HepG2 (cell line): ENCODE measurements around the gene OGFR. TPM values are rescaled to one million over a fixed set of nuclear protein-coding genes. Genes with fewer than 3 reads are reported as not detected.

Experiments
- EHMT2 ChIP-seq: fragments of 200-600 bp; sonication (generic); IDR thresholded peaks from 2 replicates; pipeline ENCODE4 v1.7.0; 2017; ENCODE audit warnings: antibody characterized with exemption, low read depth, low read length, borderline replicate concordance
- FOXP1 ChIP-seq, 2 experiments: fragments of 450-650 bp in 1 of 2; IDR thresholded peaks; 2 replicates each; pipeline ENCODE4 v1.6.1; 2017 to 2018; ENCODE audit warnings: antibody characterized with exemption in 1 of 2
- IKZF5 ChIP-seq: IDR thresholded peaks from 2 replicates; pipeline ENCODE4 v1.6.1; 2018; ENCODE audit warnings: missing genetic modification reagents, mild to moderate bottlenecking, missing compliant biosample characterization
- LRRFIP1 ChIP-seq: sonication (generic); formaldehyde crosslinking; conservative IDR thresholded peaks from 2 replicates; pipeline ENCODE4 v1.4.0; 2020; ENCODE audit warnings: missing genetic modification reagents
- MATR3 ChIP-seq: sonication (generic); formaldehyde crosslinking; IDR thresholded peaks from 2 replicates; pipeline ENCODE4 v1.4.0; 2020; ENCODE audit warnings: missing genetic modification reagents
- MXD1 ChIP-seq: sonication (generic); formaldehyde crosslinking; IDR thresholded peaks from 2 replicates; pipeline ENCODE4 v1.4.0; 2020; ENCODE audit warnings: mild to moderate bottlenecking, missing genetic modification reagents
- NCOR1 ChIP-seq: fragments of 200-600 bp; sonication (generic); IDR thresholded peaks from 2 replicates; pipeline ENCODE4 v1.7.0; 2017; ENCODE audit warnings: antibody characterized with exemption, low read length, borderline replicate concordance
- NFYB ChIP-seq: sonication (generic); formaldehyde crosslinking; IDR thresholded peaks from 2 replicates; pipeline ENCODE4 v1.4.0; 2020; ENCODE audit warnings: missing genetic modification reagents
- NR2F6 ChIP-seq, 2 experiments: IDR thresholded peaks; 2 replicates each; pipeline ENCODE4 v1.6.1; 2016; ENCODE audit warnings: antibody characterized with exemption in 1 of 2, mild to moderate bottlenecking in 1 of 2
- RBAK ChIP-seq: sonication (generic); formaldehyde crosslinking; IDR thresholded peaks from 2 replicates; pipeline ENCODE4 v1.5.1; 2020; ENCODE audit warnings: mild to moderate bottlenecking, missing genetic modification reagents
- SIN3B ChIP-seq: fragments of 150-350 bp; IDR thresholded peaks from 2 replicates; pipeline ENCODE4 v1.6.1; 2014; ENCODE audit warnings: low read length
- SIX4 ChIP-seq: sonication (generic); formaldehyde crosslinking; IDR thresholded peaks from 2 replicates; pipeline ENCODE4 v1.4.0; 2020; ENCODE audit warnings: missing genetic modification reagents
- SNAPC2 ChIP-seq: sonication (generic); formaldehyde crosslinking; IDR thresholded peaks from 2 replicates; pipeline ENCODE4 v1.8.1; 2022; ENCODE audit warnings: mild to moderate bottlenecking, missing genetic modification reagents
- ZNF124 ChIP-seq: sonication (generic); formaldehyde crosslinking; IDR thresholded peaks from 2 replicates; pipeline ENCODE4 v1.4.0; 2020; ENCODE audit warnings: missing genetic modification reagents
- ZNF234 ChIP-seq: sonication (generic); formaldehyde crosslinking; conservative IDR thresholded peaks from 2 replicates; pipeline ENCODE4 v1.5.1; 2020; ENCODE audit warnings: mild to moderate bottlenecking, missing genetic modification reagents
- ZNF460 ChIP-seq: sonication (generic); formaldehyde crosslinking; IDR thresholded peaks from 2 replicates; pipeline ENCODE4 v1.5.1; 2020; ENCODE audit warnings: missing genetic modification reagents, mild to moderate bottlenecking, borderline replicate concordance
- ZNF572 ChIP-seq: sonication (generic); formaldehyde crosslinking; IDR thresholded peaks from 2 replicates; pipeline ENCODE4 v1.5.1; 2020; ENCODE audit warnings: mild to moderate bottlenecking, missing genetic modification reagents
- ZNF780A ChIP-seq: sonication (generic); formaldehyde crosslinking; IDR thresholded peaks from 2 replicates; pipeline ENCODE4 v1.8.0; 2022; ENCODE audit warnings: mild to moderate bottlenecking, missing genetic modification reagents, moderate library complexity
- polyA plus RNA-seq, 8 experiments: library from polyadenylated mRNA; depleted of rRNA in 3 of 8; stranded (reverse) in 7 of 8; unstranded in 1 of 8; fragments of >200 nt; fragmentation: Illumina TruSeq in 4 of 8; extraction: Trizol in 4 of 8; gene quantifications; 2 replicates each; pipeline versions ENCODE4 v1.2.1 to v1.2.3, GENCODE V29; 2011 to 2016; ENCODE audit warnings: low read depth in 4 of 8, missing spikeins in 1 of 8, mixed read lengths in 1 of 8; ENCODE audit not compliant: insufficient read depth in 1 of 8
- total RNA-seq, 5 experiments: library from RNA; depleted of rRNA; stranded (reverse); fragments of >200 nt; fragmentation: Illumina TruSeq; extraction: Trizol; gene quantifications; 2 replicates each; pipeline ENCODE4 v1.2.3, GENCODE V29; 2016; ENCODE audit warnings: low read depth in 1 of 5
- TF ChIP-seq, protein P1 (sequence below): sonication (generic); formaldehyde crosslinking; IDR thresholded peaks from 2 replicates; pipeline ENCODE4 v1.5.0; 2020; ENCODE audit warnings: missing genetic modification reagents
- TF ChIP-seq, protein P2 (sequence below): IDR thresholded peaks from 2 replicates; pipeline ENCODE4 v1.6.1; 2016; ENCODE audit warnings: low read depth, borderline replicate concordance
- TF ChIP-seq, protein P3 (sequence below): sonication (generic); formaldehyde crosslinking; IDR thresholded peaks from 2 replicates; pipeline ENCODE4 v1.4.0; 2020; ENCODE audit warnings: missing genetic modification reagents
- TF ChIP-seq, protein P4 (sequence below): sonication (generic); formaldehyde crosslinking; IDR thresholded peaks from 2 replicates; pipeline ENCODE4 v1.5.0; 2020; ENCODE audit warnings: missing genetic modification reagents

Gene OGFR
- total and polyA plus RNA-seq, 2 of the 13 experiments (the other 11 are each of a cell fraction or from before 2014, with no cell fraction given), result 47.7 to 81.8 TPM

GRCh38 chr20:62815066-62815991 is 10.7 kb downstream of the OGFR start (continued):
- TF ChIP-seq, protein P1, sequence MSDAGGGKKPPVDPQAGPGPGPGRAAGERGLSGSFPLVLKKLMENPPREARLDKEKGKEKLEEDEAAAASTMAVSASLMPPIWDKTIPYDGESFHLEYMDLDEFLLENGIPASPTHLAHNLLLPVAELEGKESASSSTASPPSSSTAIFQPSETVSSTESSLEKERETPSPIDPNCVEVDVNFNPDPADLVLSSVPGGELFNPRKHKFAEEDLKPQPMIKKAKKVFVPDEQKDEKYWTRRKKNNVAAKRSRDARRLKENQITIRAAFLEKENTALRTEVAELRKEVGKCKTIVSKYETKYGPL, result no peak
- TF ChIP-seq, protein P2, sequence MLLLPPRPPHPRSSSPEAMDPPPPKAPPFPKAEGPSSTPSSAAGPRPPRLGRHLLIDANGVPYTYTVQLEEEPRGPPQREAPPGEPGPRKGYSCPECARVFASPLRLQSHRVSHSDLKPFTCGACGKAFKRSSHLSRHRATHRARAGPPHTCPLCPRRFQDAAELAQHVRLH (CRISPR knock-in tag), result peak; percentile 89
- TF ChIP-seq, protein P3, sequence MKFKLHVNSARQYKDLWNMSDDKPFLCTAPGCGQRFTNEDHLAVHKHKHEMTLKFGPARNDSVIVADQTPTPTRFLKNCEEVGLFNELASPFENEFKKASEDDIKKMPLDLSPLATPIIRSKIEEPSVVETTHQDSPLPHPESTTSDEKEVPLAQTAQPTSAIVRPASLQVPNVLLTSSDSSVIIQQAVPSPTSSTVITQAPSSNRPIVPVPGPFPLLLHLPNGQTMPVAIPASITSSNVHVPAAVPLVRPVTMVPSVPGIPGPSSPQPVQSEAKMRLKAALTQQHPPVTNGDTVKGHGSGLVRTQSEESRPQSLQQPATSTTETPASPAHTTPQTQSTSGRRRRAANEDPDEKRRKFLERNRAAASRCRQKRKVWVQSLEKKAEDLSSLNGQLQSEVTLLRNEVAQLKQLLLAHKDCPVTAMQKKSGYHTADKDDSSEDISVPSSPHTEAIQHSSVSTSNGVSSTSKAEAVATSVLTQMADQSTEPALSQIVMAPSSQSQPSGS (CRISPR knock-in tag), result no peak
- TF ChIP-seq SNAPC2 (no peak), SIX4 (no peak), ZNF124 (CRISPR knock-in tag) (no peak), FOXP1 (IDR thresholded peaks at IDR 0.05) (no peak), FOXP1 (CRISPR knock-in tag; IDR thresholded peaks at IDR 0.05) (no peak), IKZF5 (CRISPR knock-in tag) (no peak; the same call in 1 of the 2 replicates), ZNF460 (CRISPR knock-in tag) (peak; percentile 90; the same call in 1 of the 2 replicates), MXD1 (CRISPR knock-in tag) (no peak; the same call in 1 of the 2 replicates), EHMT2 (no peak), NCOR1 (no peak), ZNF572 (CRISPR knock-in tag) (0 out of 2 replicates have a peak, but pooled peaks have one; percentile 38), ZNF234 (CRISPR knock-in tag) (no peak), NFYB (CRISPR knock-in tag) (no peak), LRRFIP1 (CRISPR knock-in tag) (no peak), RBAK (CRISPR knock-in tag) (no peak), SIN3B (no peak), MATR3 (CRISPR knock-in tag) (no peak), ZNF780A (CRISPR knock-in tag) (no peak), NR2F6 (IDR thresholded peaks at IDR 0.05) (0 out of 2 replicates have a peak, but pooled peaks have one; percentile 6), NR2F6 (CRISPR knock-in tag; IDR thresholded peaks at IDR 0.05) (peak; percentile 32; the same call in 1 of the 2 replicates)
- TF ChIP-seq, protein P4, sequence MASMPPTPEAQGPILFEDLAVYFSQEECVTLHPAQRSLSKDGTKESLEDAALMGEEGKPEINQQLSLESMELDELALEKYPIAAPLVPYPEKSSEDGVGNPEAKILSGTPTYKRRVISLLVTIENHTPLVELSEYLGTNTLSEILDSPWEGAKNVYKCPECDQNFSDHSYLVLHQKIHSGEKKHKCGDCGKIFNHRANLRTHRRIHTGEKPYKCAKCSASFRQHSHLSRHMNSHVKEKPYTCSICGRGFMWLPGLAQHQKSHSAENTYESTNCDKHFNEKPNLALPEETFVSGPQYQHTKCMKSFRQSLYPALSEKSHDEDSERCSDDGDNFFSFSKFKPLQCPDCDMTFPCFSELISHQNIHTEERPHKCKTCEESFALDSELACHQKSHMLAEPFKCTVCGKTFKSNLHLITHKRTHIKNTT (CRISPR knock-in tag), result no peak
